Omental fat pad (tissue), 4 donors: Measurements from ENCODE around the gene KIF5A. TPM values are rescaled to one million over a fixed set of nuclear protein-coding genes. Genes with fewer than 3 reads are reported as not detected.

Source experiments
- ATAC-seq: fragments of 150-250 bp; one replicate; pipeline ENCODE4 v1.9.1; 2016; ENCODE audit warnings: mild to moderate bottlenecking, moderate library complexity; ENCODE audit not compliant: low FRiP score
- DNase-seq: peaks from one replicate; pipeline ENCODE4 v3.0.0-alpha.2; 2019; ENCODE audit warnings: low spot score
- CTCF ChIP-seq, 3 donors: fragments of 450-650 bp; IDR thresholded peaks; one replicate each; pipeline ENCODE4 v1.5.1; 2016 to 2017; ENCODE audit warnings: antibody characterized with exemption in 3 of 3, mild to moderate bottlenecking in 3 of 3, moderate library complexity in 2 of 3
- total RNA-seq, 4 donors: library from RNA; depleted of rRNA; stranded (reverse); fragments of >200 nt; gene quantifications; one replicate each; pipeline ENCODE4 v1.1.0, GENCODE V29; 2016

Gene KIF5A
- total RNA-seq, 4 donors from 2014 or later = 0.09 to 0.13 TPM; not detected in 2

GRCh38 chr12:57534991-57535543 lies 14.8 kb upstream of the KIF5A start:
- ATAC-seq = no peak
- no peak for TF ChIP-seq CTCF (IDR thresholded peaks at IDR 0.05)
- no peak for DNase-seq

- DNase-seq (no peak), ATAC-seq (no peak)
- no peak for TF ChIP-seq CTCF (IDR thresholded peaks at IDR 0.05)
Observed at GRCh38 chr12:57535764-57536596, 13.9 kb upstream of the KIF5A start.

- TF ChIP-seq CTCF (IDR thresholded peaks at IDR 0.05) = no peak
- ATAC-seq = no peak
- DNase-seq = no peak
Observed at GRCh38 chr12:57536597-57536942, 13.3 kb upstream of the KIF5A start.

GRCh38 chr12:57539134-57539768 lies 10.6 kb upstream of the KIF5A start:
- DNase-seq (no peak), ATAC-seq (no peak)
- TF ChIP-seq CTCF (IDR thresholded peaks at IDR 0.05) = no peak

- ATAC-seq (no peak), DNase-seq (no peak)
- no peak for TF ChIP-seq CTCF (IDR thresholded peaks at IDR 0.05)
Observed at GRCh38 chr12:57541001-57541400, 8.8 kb upstream of the KIF5A start.

- TF ChIP-seq CTCF (IDR thresholded peaks at IDR 0.05) = no peak
- no peak for ATAC-seq
Observed at GRCh38 chr12:57541717-57542116, 8.1 kb upstream of the KIF5A start.

More at GRCh38 chr12:57541717-57542116, 8.1 kb upstream of the KIF5A start:
- no peak for DNase-seq
